PC-3 (cell line): ENCODE measurements around the gene PIRT.

Experiments
- EZH2 ChIP-seq: fragments of 300-600 bp; sonication (generic); IDR thresholded peaks from one replicate; pipeline ENCODE4 v1.6.1; 2017; ENCODE audit warnings: antibody characterized with exemption, mild to moderate bottlenecking, low read length; ENCODE audit not compliant: unreplicated experiment
- EZH2phosphoT487 ChIP-seq: fragments of 300-600 bp; sonication (generic); IDR thresholded peaks from 2 replicates; pipeline ENCODE4 v1.6.1; 2018; ENCODE audit warnings: mild to moderate bottlenecking, antibody characterized with exemption, low read length, borderline replicate concordance
- TF ChIP-seq, protein P1 (sequence below): fragments of 300-600 bp; sonication (generic); conservative IDR thresholded peaks from 2 replicates; pipeline ENCODE4 v1.5.1; 2017; ENCODE audit warnings: antibody characterized with exemption, low read depth, mild to moderate bottlenecking, low read length

DNA sequence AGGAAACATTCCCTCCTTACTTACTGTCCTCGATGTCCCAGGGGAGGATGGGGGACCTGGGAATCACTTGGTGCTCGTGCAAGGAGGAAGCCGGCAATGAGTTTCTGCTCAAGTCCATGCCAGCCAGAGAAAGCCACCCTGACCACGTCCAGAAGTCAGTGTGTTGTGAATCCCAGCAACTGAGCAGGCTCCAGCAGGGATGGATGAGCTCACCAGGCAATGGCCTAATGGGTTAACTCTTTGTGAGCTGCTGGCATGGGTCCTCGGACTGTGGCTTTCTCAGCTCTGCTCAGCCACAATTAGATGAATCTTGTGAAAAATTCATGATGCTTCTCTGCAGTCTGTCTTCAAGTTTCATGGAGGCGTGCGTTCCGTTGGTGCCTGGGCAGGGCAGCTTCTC, at the start of gene PIRT:
- TF ChIP-seq, protein P1, sequence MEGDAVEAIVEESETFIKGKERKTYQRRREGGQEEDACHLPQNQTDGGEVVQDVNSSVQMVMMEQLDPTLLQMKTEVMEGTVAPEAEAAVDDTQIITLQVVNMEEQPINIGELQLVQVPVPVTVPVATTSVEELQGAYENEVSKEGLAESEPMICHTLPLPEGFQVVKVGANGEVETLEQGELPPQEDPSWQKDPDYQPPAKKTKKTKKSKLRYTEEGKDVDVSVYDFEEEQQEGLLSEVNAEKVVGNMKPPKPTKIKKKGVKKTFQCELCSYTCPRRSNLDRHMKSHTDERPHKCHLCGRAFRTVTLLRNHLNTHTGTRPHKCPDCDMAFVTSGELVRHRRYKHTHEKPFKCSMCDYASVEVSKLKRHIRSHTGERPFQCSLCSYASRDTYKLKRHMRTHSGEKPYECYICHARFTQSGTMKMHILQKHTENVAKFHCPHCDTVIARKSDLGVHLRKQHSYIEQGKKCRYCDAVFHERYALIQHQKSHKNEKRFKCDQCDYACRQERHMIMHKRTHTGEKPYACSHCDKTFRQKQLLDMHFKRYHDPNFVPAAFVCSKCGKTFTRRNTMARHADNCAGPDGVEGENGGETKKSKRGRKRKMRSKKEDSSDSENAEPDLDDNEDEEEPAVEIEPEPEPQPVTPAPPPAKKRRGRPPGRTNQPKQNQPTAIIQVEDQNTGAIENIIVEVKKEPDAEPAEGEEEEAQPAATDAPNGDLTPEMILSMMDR: no peak
- TF ChIP-seq EZH2: no peak
- TF ChIP-seq EZH2phosphoT487: no peak
